HG03196 (cell line): Measurements from ENCODE around the gene NBEA.

Source experiments
- ATAC-seq: cut with Tn5 transposase; IDR thresholded peaks from one replicate; pipeline ENCODE4 v1.9.1; 2021; ENCODE audit not compliant: unreplicated experiment

The NBEA gene

DNA sequence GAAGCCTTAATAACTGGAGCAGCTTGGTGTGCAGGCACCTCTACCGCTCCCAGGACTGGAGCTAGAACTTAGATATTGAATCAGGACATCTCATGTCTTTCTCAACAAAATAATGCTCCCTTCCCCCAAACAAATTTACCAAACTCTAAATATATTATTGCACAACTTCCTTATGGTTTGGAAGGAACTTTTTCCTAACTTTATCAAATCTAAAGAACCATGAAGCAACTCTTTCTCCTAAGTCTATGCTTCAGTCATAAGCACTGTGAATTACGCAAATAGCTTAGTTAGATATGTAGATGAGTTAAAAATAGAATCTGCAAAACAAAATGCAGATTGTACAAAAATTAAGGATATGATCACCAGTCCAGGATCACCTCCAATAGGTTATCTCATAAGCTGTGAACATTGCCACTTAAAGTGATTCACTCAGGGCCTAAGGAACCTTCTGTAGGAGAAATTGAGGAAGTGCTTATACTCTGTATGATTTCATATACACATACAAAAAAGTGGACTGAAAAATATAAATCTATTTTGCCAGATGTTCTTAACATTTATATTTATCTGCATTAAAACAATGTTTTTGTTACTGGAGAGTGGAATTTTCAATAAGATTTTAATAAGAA, 554.8 kb downstream of the NBEA start:
- no peak for ATAC-seq

GRCh38 chr13:35498231-35498630, 556.2 kb downstream of the NBEA start:
- ATAC-seq: no peak

DNA sequence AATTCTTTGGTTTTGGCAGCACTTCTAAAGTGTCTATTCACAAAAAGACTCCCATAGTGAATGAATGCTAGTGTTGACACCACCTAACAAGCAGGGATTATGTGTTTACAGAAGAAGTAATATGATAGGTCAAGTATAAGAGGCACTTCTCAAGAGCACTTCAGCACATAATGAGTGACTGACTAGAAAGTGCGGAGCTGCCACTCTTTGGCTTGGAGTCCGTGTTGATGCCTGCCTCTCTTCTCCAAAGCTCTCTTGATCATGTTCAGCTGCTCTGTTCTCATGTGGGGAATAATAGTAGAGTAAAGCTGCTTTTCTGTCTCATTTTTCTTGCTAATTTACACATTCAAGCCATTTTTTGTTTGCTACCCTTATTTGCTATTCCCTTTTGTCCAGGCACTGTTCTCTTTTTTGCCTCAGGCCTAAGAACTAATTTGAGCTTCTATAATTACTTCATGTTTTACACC, 557.2 kb downstream of the NBEA start:
- ATAC-seq: no peak

GRCh38 chr13:35499676-35500075, 557.6 kb downstream of the NBEA start:
- ATAC-seq: no peak

DNA sequence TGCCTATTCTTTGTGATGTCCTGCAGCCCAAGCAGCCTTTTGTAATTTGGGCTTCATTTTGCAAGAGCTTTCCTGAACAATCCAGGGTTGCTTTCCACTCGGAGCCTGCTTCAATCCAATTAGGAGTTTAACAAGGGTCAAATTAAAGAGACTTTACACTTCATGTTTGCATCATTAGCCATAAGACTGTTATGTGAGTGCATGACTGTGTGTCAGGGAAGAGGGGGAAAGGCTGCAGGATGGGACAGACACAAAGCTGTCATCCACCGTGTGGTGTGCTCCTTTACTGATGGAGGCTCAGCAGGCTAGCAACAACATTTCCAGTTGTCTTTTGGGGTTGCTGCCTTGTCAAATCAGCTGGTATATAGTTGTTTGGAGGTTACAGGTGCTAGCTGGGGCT, 558.1 kb downstream of the NBEA start:
- no peak for ATAC-seq

DNA sequence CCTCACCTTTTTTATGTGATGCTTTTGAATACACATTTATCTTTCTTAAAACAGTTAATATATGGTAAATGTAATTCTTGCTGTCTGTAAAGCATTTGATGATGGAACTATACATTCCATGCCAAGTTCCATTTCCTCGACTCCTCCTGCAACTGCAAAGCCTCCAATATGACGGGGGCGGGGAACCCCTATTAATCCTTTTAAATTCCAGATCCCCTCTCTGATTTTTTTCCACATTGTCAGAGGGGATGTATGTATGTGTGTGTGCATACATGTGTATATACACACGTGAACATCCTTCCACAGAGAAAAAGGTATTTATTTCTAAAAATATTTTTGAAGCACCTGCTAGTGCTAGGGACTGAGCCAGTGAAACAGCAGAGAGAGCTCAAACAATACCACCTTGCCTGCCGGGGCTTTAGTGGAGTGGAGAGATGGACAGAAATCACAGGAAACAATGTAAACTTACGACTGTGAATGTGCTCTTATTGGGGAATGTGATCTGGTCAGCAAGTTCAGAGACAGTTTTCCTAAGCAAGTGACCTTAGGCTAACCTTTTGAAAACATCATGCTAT, 559.7 kb downstream of the NBEA start:
- no peak for ATAC-seq

DNA sequence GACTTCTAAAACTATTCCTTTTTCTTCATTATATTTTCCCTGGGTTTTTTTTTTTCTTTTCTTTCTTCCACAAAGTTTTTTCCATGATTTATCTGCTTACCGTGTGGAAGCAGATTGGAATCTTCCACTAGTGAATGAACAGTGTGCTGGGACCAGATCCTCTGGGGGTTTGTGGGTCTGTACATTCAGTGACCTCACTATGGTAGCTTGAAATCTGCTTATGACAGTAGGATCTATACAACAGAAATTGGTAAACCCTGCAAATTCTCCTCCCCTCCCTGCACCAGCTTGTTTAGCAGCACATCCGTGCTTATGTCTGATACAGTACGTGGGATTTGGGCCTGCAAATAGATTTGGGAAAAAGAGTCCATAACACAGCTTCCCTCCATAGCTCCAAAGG, 560.4 kb downstream of the NBEA start:
- ATAC-seq: no peak

DNA sequence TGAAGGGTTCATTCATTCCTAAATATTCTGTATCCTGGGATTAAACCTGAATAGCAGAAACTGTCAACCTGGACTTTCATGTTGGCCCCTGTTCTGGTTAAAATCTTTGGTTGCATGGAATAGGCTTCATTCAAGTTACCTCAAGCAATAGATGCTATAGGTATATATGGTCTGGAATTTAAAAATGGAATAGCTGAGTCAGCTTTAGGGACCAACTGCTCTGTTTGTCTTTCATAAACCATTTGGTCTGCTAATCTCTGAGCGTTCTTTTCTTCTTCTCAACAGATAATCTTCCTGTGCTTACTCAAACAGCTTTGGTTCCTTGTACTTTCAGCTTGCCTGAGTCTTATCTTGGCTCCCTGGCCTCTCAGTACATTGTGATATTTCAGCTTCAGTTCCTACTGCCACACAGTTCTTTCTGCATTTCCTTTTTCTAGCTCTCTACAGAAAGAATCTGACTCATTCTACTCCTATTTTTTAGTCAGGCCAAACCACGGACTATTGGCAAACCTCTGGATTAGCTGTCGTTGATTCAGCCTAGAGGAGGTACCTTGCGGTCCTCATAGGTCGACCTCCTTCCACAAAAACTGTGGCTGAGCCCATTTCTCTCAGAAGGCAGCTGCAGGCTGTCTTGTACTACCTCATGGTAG, 570.3 kb downstream of the NBEA start:
- ATAC-seq: no peak

DNA sequence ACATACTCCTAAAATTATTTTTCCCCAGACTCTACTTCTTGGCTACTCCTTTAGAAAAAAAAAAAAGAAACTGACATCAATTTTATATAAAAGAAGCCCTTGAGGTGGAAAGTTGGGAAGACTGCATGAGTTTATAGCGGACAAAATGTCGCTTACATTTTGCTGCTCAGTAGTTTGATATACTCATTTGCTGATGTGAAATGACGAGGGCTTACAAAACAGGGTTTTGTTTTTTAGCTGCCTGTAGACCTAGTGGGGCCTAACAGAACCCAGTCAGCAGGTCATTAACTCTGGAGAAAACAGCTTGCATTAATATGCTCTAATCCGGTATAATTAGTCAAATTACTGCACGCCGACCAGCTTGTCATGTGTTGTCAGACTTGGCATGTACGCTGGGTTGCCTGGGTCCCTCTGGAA, 572.0 kb downstream of the NBEA start:
- ATAC-seq: no peak

DNA sequence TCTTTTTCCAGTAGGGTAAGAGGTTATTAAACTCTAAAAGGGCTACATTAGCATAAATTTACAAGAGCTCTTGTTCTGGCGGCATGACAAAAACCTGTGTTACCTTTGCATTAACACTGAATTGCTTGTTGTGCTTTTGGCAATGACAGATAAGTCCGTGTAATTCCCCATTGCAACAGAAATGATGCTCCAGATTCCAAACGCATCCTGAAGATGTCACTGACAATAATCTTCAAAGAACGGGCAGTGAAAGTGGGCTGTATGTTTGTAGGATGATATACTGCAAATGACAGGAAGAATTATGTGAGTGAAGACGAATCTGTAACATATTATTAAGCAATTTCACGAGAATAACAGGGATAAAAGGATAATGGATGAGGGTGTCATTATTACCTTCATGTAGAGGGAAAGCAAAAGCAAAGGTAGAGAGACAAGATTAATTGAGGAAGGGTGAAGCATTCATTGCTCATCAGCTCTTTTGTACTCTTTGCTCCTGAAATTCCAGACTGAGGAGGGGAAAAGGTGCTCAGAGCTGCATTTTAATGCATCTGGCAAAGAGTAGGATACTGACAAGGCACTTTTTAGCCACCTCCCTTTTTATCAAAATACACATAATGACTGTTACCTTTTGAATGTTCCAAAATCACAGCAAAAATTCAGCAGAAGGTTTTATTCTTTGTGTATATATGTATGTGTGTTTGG, 572.9 kb downstream of the NBEA start:
- ATAC-seq: no peak

DNA sequence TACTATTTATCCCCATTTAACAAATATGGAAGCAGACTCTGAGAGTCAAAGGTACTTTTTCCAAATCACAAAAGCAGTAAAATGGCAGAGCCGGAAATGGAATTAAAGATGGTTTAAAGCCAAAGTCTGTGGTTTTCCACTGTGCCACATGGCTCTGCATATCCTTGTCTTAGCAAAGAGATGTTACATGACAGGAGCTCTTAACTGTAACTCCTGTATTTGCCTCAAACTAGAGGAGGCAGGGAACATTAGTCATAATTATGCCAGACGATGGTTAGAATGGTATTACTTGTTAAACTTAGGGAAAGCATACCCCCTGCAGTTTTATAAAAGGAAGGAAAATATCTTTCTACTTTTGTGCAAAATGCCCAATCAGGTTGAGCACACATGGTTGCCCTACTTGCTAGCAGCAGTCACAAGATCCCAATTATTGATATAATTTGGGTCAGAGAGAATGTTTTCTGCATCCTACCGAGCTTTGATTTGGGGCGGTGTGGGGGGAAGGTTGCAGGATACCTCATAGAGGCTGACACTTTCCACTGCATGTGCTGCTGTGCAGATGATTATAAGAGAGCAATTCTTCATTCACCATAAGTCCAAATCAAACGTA, 576.4 kb downstream of the NBEA start:
- no peak for ATAC-seq

DNA sequence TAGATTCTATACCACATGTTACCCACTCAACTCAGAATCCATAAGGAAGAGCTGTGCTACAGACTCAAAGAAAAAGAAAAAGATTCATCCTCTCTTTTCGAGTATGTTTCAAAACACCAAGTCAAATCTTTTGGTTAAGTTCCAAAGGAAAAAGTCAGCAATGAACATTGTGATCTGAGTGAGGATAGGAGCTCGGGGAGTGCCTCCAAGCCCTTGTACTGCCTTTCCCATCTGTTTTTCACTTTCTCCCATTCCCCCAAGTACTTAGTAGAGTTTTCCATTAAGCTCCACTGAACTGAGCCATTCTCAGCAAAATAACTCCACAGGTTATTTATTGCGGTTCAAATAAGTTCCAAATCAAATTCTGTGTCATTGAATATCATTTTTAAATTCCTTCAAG, 582.1 kb downstream of the NBEA start:
- no peak for ATAC-seq

DNA sequence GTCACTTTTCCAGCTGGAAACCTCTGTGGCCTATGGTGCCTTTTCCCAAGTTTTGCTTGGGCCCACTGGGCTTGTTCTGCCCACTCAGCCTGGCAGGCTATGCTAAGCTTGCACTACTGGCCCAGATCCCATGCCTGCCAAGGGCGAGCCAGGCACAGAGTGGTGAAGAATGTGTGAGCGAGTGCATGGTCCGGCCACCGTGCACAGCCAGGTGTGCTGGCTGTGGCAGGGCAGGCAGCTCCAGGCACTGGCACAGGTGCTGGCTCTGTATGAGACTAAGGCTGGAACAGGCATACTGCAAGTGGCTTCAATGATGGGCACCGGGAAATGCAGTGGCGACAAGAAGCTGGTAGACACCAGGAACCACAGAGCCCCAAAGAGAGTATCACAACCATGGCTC, 584.5 kb downstream of the NBEA start:
- ATAC-seq: no peak

GRCh38 chr13:35527451-35527850, 585.4 kb downstream of the NBEA start:
- ATAC-seq: no peak

DNA sequence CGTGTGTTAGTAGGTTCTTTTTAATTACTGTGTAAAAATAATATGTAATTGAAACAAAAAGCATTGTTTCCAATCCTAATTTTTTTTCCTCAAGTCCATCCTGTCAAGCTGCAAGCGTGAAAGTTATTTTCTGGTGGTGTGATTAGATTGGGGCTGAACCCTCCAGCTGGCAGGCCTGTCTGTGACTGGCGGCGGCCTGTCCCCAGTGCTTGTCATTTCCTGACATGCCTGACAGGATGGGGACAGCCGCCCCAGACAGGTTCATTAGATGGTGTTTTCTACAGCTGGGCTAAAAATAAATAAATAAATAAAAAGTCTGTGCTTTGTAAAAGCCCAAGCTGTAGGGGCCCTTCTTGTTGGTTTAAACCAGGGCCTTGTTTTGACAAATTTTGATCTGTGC, 588.1 kb downstream of the NBEA start:
- no peak for ATAC-seq

DNA sequence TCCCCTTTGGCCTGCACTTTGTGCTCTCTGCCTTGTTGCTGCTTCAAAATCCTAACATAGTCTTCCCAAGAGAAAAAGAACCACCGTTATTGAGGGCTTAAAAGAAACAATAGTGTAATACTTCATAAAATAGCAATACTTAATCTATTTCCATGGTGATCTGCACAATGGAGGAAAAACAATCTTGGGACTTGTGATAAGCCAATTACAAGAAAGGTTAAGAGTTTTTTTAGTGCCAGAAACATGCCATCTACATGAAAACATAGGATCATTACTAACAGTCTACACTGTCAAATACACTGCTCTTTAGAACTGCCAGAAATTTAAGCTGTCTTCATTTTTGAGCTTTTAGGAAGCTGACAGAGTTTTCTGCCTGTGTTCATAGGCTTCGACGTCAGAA, 588.5 kb downstream of the NBEA start:
- no peak for ATAC-seq

DNA sequence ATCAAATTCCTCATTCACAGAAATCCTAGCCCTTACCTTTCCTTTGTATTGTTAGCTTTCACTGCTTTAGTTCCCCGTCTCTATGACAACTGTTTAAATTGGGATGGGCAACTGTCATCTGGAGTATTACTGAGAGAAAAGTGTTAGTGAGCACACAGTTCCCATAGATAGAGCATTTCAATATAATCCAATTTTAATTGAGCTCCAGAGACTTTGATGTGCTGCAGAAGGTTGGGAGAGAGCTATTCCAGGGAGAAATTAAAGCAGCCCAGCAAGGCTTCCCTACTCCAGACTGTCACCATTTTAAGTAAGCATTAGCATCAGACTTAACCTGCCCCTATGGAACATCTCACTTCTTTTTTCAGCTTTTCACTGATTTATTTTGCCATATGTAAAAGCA, 589.5 kb downstream of the NBEA start:
- no peak for ATAC-seq

- ATAC-seq: no peak
These were observed 592.3 kb downstream of the NBEA start for GRCh38 chr13:35534343-35534742.

GRCh38 chr13:35548790-35549189, 606.7 kb downstream of the NBEA start:
- no peak for ATAC-seq

DNA sequence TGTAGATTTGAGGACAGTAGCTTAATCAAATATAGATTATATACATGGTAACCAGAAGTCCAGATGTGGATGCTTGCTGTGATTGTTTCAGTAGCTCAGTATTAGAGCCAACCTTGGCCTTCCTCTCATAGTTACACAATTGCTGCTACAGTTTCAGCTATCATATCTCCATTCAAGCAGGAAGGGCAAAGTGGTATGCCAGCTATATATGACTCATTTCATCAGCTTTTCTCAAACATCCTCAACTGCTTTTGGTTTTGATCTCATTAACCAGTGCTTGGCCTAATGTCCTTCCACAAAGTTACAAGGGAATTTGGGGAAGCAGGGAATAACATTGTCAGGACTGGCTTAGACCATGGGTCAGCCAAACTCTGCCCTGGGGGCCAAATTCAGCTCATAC, 607.4 kb downstream of the NBEA start:
- ATAC-seq: peak; percentile 97

DNA sequence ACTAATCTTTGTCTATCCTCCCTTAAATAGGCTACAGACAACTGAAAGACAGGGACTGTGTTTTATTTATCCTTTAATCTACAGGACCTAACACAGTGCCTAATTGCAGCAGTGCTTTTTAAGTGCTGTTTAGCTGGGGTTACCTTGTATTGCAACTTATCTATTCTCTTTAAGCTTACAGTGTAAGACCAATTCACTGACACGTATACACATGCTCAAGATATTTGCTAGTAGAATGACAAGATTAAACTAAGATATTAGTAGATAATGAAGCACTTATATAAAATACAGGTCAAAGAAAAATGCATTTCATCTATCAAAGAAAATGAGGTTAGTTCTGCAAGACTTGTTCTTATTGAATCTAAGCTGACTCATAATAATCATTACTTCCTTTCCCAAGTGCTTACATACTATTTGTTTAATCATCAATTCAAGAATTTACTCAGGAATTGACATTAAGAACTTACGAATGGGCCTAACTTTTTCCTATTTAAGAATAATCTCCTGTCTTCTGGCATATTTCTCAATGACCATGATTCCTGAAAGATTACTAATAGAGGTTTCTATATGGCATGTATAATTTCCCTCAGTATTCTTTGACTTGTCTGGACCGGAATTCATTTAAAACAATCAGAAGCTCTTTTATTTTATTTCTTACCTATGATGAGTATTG, 610.2 kb downstream of the NBEA start:
- ATAC-seq: no peak
